Activated T-helper 2 cell treated with anti-CD3 and anti-CD28 coated beads, Interferon-gamma antibody, Interleukin-2, Interleukin-4, amounts not matched to agents 10 μg/mL and 5 μg/mL and 100 μg/mL, durations not matched to agents 14 hours and 24 hours and 36 hours (primary cell): Measurements from ENCODE around the gene PDGFC. TPM values are rescaled to one million over a fixed set of nuclear protein-coding genes. Genes with fewer than 3 reads are reported as not detected.

ENCODE experiments used
- DNase-seq: peaks from one replicate; pipeline ENCODE4 v3.0.0; 2021; ENCODE audit warnings: low spot score
- H3K27ac Mint-ChIP-seq: one replicate; pipeline ENCODE4 v1.8.0; 2021; ENCODE audit warnings: mixed read lengths
- H3K27me3 Mint-ChIP-seq: one replicate; pipeline ENCODE4 v1.8.0; 2021; ENCODE audit warnings: low read depth, mixed read lengths
- H3K36me3 Mint-ChIP-seq: one replicate; pipeline ENCODE4 v1.8.0; 2021; ENCODE audit warnings: low read depth, mixed read lengths
- H3K4me1 Mint-ChIP-seq: one replicate; pipeline ENCODE4 v1.8.0; 2021; ENCODE audit warnings: low read depth, mixed read lengths
- H3K4me3 Mint-ChIP-seq: one replicate; pipeline ENCODE4 v1.8.0; 2021; ENCODE audit warnings: low read depth, mild to moderate bottlenecking, moderate library complexity, mixed read lengths
- H3K9me3 Mint-ChIP-seq: one replicate; pipeline ENCODE4 v1.8.0; 2021; ENCODE audit warnings: mixed read lengths
- intact Hi-C: fragments of 100-400 bp; cut with micrococcal nuclease; formaldehyde crosslinking; loops from one replicate; pipeline ENCODE4 v1.15.1; 2023
- total RNA-seq: library from RNA; stranded (reverse); gene quantifications from 2 replicates; pipeline ENCODE4 v1.2.3, GENCODE V29; 2022

The PDGFC gene
- total RNA-seq, 1 donor from 2014 or later: not detected

DNA sequence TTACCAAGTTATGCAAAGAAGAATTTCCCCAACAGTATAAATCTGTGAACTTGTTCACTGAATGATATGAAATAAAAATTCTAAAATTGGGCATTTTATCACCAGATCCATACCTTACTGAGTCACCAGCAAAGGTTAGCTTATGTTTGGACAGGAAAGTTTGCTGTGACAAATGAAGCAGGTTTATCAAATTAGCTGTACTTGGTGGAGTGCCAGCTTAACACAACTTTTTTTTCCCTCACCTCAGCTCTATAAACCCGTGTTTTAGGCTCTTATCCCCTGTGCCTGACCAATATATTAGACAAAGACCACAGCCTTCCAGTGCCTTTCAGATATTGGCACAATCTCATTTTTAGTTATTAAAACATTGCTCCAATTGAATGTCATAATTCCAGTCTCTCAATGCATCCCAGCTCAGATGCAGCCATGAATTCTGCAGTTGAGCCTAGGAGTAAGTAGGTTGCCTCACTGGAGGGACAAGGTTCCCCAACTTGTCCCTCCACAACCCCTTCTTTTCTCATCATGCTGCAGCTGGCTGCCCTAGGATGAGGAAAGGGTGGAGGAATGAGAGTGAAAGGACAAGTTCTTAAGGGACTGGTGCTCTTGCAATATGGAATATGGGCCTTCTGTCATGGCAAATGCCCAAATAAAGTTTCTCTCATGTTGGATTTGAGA is 27.0 kb upstream of the PDGFC start:
- H3K27ac Mint-ChIP-seq: no peak overlapping the region
- no peak for DNase-seq
- H3K36me3 Mint-ChIP-seq: no peaks in the 10 kb centered on the region
- no peaks in the 10 kb centered on the region for H3K27me3 Mint-ChIP-seq
- no peaks in the 10 kb centered on the region for H3K9me3 Mint-ChIP-seq
- intact Hi-C loops: no loop called here
- no peak overlapping the region for H3K4me3 Mint-ChIP-seq
- H3K4me1 Mint-ChIP-seq: no peaks in the 10 kb centered on the region

DNA sequence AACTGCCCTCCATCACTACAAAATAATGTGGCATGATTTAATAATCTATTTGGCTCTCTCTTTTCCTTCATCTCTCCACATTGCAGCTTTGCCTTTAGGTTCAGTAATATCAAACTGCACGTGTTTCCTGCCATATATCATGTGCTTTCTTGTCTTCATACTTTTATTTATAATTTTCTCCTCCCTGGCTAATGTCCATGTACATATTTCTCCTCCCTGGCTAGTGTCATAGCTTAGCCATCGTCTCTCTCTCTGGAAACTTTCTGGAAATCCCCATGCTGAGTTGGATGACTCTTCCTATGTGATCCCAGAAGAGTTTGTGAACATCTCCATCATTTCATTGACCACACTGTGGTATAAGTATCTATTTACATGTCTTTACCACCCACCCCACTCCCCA is 21.3 kb upstream of the PDGFC start:
- no peaks in the 10 kb centered on the region for H3K4me1 Mint-ChIP-seq
- no peaks in the 10 kb centered on the region for H3K36me3 Mint-ChIP-seq
- H3K9me3 Mint-ChIP-seq: peaks cover 6% of the 10 kb centered on the region
- no peaks in the 10 kb centered on the region for H3K27me3 Mint-ChIP-seq
- intact Hi-C loops: no loop called here
- H3K4me3 Mint-ChIP-seq: no peak overlapping the region
- DNase-seq: no peak
- H3K27ac Mint-ChIP-seq: no peak overlapping the region

DNA sequence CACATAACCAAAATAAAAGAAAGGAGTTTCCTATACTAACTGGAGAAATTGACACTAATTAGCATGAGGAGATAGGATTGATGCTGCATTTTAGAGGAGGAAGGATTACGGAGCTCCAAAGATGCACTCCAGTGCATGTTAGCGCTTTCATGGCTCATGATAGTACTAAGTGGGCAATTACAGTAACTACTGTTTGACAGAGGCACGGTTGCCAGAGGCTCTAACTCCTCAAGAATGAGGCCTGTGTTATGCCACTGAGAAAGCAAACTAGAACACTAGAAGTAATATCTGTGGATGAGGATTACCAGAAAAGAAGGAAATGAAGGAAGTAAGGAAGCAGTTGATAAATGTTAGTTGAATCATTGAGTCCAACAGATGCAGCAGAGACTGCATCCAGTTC is 19.6 kb upstream of the PDGFC start:
- peaks cover 11% of the 10 kb centered on the region for H3K9me3 Mint-ChIP-seq
- H3K36me3 Mint-ChIP-seq: no peaks in the 10 kb centered on the region
- no peak overlapping the region for H3K27ac Mint-ChIP-seq
- intact Hi-C loops: no loop called here
- DNase-seq: no peak
- H3K27me3 Mint-ChIP-seq: no peaks in the 10 kb centered on the region
- H3K4me1 Mint-ChIP-seq: no peaks in the 10 kb centered on the region
- H3K4me3 Mint-ChIP-seq: no peak overlapping the region

DNA sequence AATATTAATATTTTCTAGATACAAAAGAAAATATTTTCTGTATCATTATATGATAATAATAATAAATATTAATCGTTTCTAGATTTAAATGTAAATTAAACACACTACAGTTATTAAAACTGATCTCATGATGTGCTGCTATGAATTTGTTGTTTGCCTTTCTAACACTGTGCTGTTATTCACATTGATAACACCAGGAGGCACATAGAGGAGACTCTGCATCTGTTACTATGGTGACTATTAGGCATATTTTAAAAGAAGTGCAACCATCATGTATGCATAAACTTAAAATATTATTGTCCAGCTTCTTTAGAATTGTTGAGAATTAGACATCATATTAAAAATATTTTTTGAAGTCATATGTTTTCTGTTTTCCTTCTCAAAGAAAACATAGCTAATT is 11.8 kb upstream of the PDGFC start:
- Mint-ChIP-seq H3K27ac (no peak overlapping the region), H3K27me3 (no peaks in the 10 kb centered on the region), H3K9me3 (peaks cover 10% of the 10 kb centered on the region), H3K4me3 (no peak overlapping the region), H3K4me1 (no peaks in the 10 kb centered on the region), H3K36me3 (no peaks in the 10 kb centered on the region)
- no peak for DNase-seq
- intact Hi-C loops: no loop called here

DNA sequence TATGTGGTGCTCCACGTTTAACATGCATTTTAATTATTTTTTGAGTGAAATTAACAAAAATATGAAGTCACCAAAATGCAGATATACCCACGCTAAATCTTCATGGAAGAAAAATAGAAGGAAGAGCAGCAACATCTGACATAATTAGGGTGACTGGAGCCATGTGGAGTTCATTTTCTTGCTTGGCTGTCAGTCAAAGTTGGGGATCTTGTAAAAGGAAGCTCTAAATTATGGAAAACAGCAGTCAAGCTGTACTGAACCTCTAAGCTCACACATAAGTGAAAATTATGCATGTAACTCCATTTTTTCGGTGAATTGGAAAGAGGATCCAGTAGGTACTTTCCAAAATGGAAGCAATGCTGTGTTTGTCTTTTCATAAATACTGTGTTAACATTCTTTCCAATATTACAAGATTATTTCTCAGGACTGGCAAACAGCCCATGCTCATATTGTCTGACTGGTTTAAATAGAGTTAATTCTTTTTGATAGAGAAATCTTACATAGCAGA is 9.7 kb upstream of the PDGFC start:
- Mint-ChIP-seq H3K4me1 (no peaks in the 10 kb centered on the region), H3K4me3 (no peak overlapping the region), H3K9me3 (peaks cover 6% of the 10 kb centered on the region), H3K27ac (no peak overlapping the region), H3K27me3 (no peaks in the 10 kb centered on the region), H3K36me3 (no peaks in the 10 kb centered on the region)
- DNase-seq: no peak
- intact Hi-C loops: no loop called here

DNA sequence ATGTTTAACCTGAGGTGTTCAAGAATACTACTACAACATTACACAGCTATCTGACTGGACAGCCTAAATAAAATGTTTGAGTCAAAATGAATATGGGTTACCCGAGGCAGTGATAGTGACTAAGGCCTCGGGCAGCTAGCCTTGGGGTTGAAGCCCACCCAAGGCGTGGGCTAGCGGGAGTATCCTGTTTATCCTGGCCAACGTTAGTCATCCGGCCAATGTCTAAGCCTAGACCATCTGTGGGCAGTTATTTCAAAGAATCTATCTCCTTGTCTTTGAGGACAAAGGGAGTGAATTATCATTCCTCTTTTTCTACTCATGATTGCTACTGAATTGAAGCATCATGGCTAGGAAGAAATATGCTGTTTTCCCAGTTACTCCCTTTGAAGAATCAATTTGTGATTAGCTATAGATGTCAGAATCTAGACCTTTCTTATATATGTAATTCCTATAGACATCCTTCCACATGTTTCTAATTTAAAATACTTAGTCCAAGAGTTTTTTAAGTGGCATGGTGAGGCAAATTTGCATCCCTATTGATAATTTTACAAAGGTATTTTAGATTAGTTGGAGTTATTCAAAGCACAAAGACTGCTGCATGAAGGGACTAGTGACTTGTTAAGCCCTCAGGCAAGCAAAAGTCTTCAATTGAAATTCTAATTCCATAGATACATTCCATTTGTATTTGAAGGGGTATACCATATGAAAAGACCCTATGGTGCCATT is 6.0 kb upstream of the PDGFC start:
- Mint-ChIP-seq H3K27me3 (peaks cover 13% of the 10 kb centered on the region), H3K4me1 (no peaks in the 10 kb centered on the region), H3K27ac (no peak overlapping the region), H3K36me3 (no peaks in the 10 kb centered on the region), H3K4me3 (no peak overlapping the region), H3K9me3 (no peaks in the 10 kb centered on the region)
- intact Hi-C loops: no loop called here
- no peak for DNase-seq

DNA sequence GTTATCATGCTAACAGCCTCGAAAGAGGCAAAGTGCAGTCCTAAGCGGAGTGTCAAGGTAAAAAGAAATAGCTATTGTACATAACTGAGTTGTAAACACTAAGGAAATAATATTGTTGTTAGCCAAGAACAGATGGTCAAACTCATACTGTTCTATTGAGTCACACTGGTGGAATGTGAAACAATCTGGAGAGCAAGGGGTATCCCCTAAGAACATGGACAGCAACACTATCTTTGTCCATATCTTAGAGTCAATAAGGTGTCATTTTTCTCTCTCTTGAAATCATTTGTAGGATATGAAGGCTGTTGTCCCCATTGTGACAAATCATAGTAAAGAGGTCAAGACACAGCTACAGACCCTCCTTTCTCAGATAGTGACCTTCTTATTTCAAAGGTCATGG is 4.5 kb upstream of the PDGFC start:
- Mint-ChIP-seq H3K36me3 (no peaks in the 10 kb centered on the region), H3K27ac (no peak overlapping the region), H3K4me3 (no peak overlapping the region), H3K27me3 (peaks cover 19% of the 10 kb centered on the region), H3K9me3 (no peaks in the 10 kb centered on the region), H3K4me1 (peaks cover 2% of the 10 kb centered on the region)
- no peak for DNase-seq
- intact Hi-C loops: no loop called here

DNA sequence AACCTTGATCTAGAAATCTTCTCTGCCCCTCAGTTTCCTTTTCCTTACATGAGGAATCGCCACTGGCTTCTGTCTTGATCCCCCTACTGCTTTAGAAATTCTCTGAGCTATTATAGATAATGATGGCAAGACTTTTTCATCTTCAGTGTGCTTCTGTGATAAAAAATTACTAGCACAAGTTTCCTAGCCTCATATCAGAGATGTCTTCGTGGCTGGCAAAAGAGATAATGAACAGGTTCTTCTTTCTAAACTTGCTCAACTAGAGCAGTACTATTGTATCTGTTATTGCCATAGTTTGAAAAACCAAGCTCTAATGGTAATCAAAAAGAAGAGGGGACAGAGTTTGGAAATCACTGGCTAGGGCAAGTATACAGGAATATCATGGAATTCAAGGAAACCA is 4.1 kb upstream of the PDGFC start:
- Mint-ChIP-seq H3K27ac (no peak overlapping the region), H3K4me1 (peaks cover 4% of the 10 kb centered on the region), H3K9me3 (no peaks in the 10 kb centered on the region), H3K27me3 (peaks cover 23% of the 10 kb centered on the region), H3K4me3 (no peak overlapping the region), H3K36me3 (no peaks in the 10 kb centered on the region)
- intact Hi-C loops: no loop called here
- DNase-seq: no peak

DNA sequence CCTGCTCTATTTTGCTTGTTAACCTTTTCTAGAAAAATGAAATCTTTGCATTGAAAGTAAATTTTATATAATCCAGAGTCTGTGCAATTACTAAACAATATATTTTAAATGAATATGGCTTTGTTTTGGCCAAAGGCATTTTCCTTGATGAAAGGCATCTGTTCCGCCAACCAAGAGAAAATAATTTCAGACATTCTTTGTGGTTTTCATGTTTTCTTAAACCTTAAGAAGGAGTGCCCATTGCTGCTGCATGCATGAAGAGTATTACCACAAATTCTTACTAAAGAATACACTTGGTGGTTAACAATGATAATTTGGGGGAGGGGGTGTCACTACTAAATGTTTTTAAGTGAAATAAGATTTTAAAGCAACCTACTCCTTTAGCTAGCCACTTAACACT is 2.7 kb upstream of the PDGFC start:
- H3K36me3 Mint-ChIP-seq: no peaks in the 10 kb centered on the region
- H3K27me3 Mint-ChIP-seq: peaks cover 36% of the 10 kb centered on the region
- H3K4me1 Mint-ChIP-seq: peaks cover 7% of the 10 kb centered on the region
- H3K4me3 Mint-ChIP-seq: no peak overlapping the region
- no peak overlapping the region for H3K27ac Mint-ChIP-seq
- H3K9me3 Mint-ChIP-seq: no peaks in the 10 kb centered on the region
- intact Hi-C loops: no loop called here
- no peak for DNase-seq

DNA sequence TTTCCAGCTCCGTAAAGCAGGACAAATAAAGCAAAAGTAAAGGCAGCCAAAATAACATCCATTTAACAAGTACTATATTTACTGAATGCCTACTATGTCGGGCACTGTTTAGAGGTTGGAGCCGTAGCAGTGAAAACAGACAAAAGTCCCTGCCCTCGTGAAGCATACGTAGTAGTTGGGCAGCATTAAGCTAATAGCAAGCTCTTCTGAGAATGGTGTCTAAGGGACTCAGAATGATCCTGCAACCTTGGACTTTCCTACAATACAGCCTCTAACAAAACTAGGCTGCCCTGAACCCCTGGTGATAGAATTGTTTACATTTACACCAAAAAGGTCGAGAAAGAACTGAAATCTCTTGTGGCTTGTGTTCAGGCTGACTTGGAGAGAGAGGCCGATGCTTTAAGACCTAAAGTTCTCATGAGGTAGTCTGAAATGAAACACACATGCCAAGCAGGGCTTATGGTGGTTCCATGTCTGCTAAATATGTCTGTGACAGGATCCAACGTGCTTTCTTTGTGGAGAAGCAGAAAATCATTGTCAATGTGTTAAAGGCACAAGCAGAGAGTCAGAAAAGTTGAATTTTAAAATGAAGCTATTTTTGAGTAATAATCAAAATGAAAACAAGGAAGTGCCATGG is 898 bp upstream of the PDGFC start:
- intact Hi-C loops: no loop called here
- Mint-ChIP-seq H3K27ac (no peak overlapping the region), H3K4me1 (peaks cover 7% of the 10 kb centered on the region)

DNA sequence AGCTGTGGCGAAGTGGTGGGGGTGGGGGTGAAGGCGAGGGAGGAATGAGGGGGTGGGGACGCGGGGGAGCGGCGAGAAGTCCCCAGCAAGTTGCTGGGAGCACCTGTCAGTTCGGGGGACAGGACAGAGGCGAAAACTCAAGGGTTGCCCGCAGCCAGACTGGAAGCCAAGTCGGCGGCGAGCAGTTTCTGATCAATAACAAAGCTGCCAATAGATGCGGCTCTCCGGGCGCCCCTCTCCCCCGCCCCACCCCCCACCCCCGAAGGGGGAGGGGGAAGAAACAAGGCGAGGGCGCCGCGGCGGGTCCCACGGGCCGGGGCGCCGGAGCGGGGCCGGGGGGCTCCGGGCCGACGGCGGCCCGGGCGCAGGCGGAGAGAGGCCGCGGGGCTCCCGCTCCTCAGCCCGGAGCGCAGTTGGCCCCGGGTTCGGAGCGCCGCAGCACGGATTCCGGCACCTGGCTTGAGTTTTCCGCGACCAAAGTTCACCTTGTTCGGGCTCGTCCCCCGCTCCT is 379 bp downstream of the PDGFC start:
- Mint-ChIP-seq H3K9me3 (no peaks in the 10 kb centered on the region), H3K4me1 (peaks cover 7% of the 10 kb centered on the region), H3K27ac (no peak overlapping the region), H3K36me3 (no peaks in the 10 kb centered on the region), H3K4me3 (peak overlapping the region; percentile 42), H3K27me3 (peaks cover 41% of the 10 kb centered on the region)
- DNase-seq: no peak
- intact Hi-C loops: no loop called here

More for the DNA sequence above, 898 bp upstream of the PDGFC start:
- H3K4me3 Mint-ChIP-seq: no peak overlapping the region
- H3K9me3 Mint-ChIP-seq: no peaks in the 10 kb centered on the region
- no peaks in the 10 kb centered on the region for H3K36me3 Mint-ChIP-seq
- DNase-seq: no peak
- peaks cover 41% of the 10 kb centered on the region for H3K27me3 Mint-ChIP-seq

DNA sequence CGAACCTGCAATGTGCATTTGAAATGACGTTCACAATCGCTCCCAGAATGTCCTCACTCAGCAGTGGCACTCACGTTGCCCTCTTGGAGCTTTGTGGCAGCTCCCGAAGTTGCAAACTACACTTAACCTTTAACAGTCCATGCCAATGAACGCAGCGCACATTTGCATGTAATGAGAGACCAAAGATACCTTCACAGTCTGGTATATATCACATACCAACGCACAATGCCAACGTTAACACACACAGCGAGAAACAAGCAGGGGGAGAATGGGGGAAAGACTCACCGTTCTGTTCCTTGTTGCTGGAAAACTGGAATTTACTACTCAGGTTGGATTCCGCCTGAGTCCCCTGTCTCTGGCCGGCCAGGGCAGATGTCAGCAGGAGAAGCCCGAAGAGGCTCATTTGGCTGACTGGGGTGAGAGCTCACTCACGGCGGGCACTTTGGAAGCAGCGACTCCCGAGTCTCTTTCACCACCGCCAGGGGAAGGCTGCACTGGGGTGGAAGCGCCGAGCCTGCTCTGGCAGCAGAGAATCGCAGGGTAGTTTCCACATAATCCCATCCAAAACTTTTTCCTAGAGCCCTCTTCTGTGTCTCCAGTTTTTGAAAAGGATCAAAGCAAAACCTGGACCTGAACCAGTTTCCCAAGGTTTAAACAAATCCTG is 966 bp downstream of the PDGFC start:
- Mint-ChIP-seq H3K9me3 (no peaks in the 10 kb centered on the region), H3K4me1 (peaks cover 7% of the 10 kb centered on the region), H3K4me3 (peak overlapping the region; percentile 42), H3K36me3 (no peaks in the 10 kb centered on the region), H3K27me3 (peaks cover 41% of the 10 kb centered on the region), H3K27ac (no peak overlapping the region)
- intact Hi-C loops: no loop called here
- DNase-seq: no peak
